Astrocyte (in vitro differentiated cells and primary cell): ENCODE measurements around the gene AKR1B1.

ENCODE experiments used
- CTCF ChIP-seq: IDR thresholded peaks from 2 replicates; pipeline ENCODE4 v1.5.1; 2011; ENCODE audit warnings: low read depth, mild to moderate bottlenecking, inconsistent platforms, low read length, moderate library complexity; ENCODE audit not compliant: insufficient read depth
- EZH2 ChIP-seq: IDR thresholded peaks from 2 replicates; pipeline ENCODE4 v1.6.1; 2012; ENCODE audit warnings: mild to moderate bottlenecking, low read length, inconsistent platforms; ENCODE audit not compliant: insufficient read depth

DNA sequence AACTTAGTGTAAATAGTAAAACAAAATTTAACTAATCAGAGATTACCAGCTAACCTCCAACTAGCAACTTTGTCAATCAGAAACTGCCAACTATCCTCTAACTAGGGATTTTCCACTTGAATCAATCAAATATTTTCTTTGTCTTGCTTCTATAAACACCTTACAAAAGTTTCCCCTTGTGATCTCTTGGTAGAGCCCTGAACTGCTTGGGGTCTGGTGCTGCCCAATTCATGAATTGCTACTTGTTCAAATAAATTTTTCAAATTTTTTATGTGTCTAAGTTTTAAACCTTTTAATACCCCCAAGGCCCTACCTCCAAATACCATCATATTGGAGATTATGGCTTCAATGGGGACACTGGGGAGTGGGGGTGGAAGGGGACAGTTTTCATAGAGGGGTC lies 24.0 kb upstream of the AKR1B1 start:
- no peak for TF ChIP-seq CTCF
- no peak for TF ChIP-seq EZH2
